GM15510 (cell line): ENCODE measurements around the gene TFCP2.

ENCODE experiments used
- POLR2A ChIP-seq: IDR thresholded peaks from 3 replicates; pipeline ENCODE4 v1.6.1; 2011; ENCODE audit warnings: borderline replicate concordance; ENCODE audit not compliant: insufficient read length; ENCODE audit errors: extremely low read depth

TFCP2 gene

DNA sequence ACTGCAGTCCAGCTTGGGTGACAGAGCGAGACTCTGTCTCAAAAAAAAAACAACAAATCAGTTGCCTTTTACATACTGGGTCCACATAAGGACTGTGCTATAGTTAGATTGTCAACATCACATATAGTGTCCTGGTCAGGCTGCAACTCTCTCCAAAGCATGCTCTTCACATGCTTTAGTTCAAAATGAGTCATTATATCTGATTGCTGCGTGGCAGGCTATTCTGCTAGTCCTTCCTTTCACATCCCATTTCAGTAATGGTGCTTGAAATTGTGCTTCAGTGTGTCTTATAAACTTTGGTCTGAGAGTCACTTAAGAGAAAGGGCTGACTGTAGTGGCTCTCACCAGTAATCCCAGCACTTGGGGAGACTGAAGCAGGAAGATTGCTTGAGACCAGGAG is 117.9 kb downstream of the TFCP2 start:
- TF ChIP-seq POLR2A, result no peak

DNA sequence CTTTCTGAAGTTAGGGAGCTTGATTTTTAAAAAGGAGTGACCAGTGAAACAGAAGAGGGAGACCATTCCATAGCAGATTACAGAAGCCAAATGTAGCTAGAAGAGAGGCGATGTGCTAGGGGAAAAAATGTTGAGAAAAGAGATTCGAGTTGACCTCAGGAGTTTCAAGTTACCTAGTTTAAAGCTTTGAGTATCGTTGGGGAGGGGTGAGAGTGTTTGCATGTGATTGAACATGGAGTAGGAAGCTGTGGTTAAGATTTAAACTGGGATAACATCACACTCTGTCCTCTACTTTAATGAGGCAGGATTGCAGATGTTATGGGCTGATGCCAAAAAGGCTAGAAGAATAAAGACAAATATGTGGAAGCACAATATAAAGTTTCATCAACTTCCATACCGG is 121.1 kb downstream of the TFCP2 start:
- no peak for TF ChIP-seq POLR2A

DNA sequence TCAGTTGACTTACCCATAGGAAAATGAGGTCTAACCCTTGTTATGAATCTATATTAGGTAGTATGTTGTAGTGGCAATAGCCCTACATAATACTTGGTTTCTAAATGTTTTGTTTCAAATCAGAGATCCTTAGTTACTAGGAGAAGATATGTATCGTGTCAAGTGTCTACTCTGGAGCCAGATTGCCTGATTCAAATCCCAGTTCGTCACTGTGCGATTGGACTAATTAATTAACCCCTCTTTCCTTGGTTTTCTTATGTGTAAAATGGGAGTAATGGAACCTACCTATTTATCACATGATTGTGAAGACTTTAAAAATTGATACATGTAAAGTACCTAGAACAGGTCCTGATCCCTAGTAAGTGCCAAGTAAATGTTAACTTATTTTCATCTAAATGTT is 123.4 kb downstream of the TFCP2 start:
- no peak for TF ChIP-seq POLR2A

DNA sequence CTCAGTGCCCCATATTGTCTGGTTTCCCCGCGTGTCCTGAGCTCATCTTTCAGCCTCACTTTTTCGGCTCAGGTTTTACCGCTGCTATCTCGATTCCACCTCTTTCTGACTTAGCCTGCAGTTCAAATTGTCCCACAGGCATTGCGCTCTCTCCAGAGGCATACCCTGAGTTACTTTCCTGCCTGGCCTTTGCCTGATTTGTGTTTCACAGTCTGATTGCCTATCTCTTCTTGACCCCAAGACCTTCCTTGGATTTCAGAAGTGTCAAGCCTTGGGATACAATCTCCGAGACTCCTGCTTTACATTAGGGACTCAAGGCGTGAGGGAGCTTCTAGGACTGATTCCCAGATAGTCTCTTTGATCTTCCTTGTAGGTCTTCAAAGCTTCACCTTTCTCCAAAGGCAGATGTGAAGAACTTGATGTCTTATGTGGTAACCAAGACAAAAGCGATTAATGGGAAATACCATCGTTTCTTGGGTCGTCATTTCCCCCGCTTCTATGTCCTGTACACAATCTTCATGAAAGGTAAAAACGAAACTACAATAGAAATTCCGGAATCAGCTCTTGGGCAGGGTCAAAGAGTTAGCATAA is 124.2 kb downstream of the TFCP2 start:
- TF ChIP-seq POLR2A, result no peak

DNA sequence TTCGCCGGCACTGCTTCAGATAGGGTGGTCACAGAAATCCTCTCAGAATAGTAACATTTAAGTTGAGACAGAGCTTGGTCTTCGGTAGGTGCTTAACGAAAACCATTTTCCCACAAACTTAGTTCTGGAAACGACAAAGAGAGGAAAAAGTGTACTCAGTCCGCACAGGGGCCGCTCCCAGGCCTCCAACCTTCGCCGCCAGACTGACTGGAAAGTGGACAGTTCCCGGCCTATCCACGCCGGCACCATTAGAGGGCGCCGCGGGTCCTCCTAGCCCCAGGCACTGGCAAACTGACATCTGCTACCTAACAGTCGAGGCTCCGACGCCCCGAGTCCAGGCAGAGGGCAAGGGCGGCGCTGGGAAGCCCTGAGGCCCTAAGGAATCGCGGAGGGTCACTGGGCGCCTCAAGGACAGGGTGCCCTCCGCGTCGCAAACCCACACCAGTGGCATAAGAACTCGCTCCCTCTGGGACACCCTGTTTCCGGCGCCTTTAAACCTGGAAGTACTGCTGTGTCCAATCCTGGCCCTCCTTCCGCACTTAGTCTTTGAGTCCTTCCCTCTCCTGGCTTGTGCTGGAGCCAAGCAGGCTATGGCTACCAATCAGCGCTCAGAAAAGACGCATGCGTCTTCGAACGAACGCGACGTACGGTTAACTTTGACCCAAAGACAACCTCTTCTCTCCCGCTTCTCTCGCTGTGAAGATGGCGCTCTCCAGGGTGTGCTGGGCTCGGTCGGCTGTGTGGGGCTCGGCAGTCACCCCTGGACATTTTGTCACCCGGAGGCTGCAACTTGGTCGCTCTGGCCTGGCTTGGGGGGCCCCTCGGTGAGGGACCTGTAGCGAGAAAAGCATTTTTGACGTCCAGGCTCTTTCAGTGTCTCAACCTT is 125.0 kb downstream of the TFCP2 start, which contains the start of gene LETMD1:
TSS of gene LETMD1 (plus strand) at position 673 of the 886 bp plus-strand sequence. CDS start at position 703, 30 bp downstream.
- TF ChIP-seq POLR2A, result peak; percentile 83
